Uterus (tissue), 4 donors: ENCODE results near the gene STYXL1. TPM values are rescaled to one million over a fixed set of nuclear protein-coding genes. Genes with fewer than 3 reads are reported as not detected.
A peak's percentile ranks its signal among the peaks of the same experiment; 100 is the strongest.

Source experiments
- DNase-seq, 2 donors: peaks; one replicate each; pipeline ENCODE4 v3.0.0-alpha.2; 2019 to 2020
- H3K27ac ChIP-seq, 2 donors: fragments of 200-600 bp; sonication (generic); 1 replicate in 1 of 2; 2 replicates in 1 of 2; pipeline ENCODE4 v1.5.1; 2016 to 2018
- H3K27me3 ChIP-seq, 2 donors: fragments of 200-600 bp; sonication (generic); one replicate each; pipeline ENCODE4 v1.5.1; 2018 to 2019; ENCODE audit warnings: control low read depth in 1 of 2
- H3K36me3 ChIP-seq, 2 donors: fragments of 200-600 bp; sonication (generic); one replicate each; pipeline ENCODE4 v1.5.1; 2019; ENCODE audit warnings: control low read depth in 1 of 2
- H3K4me1 ChIP-seq, 2 donors: fragments of 200-600 bp; sonication (generic); one replicate each; pipeline ENCODE4 v1.5.1; 2018 to 2019; ENCODE audit warnings: control low read depth in 1 of 2
- H3K4me3 ChIP-seq, 2 donors: fragments of 200-600 bp; sonication (generic); 1 replicate in 1 of 2; 2 replicates in 1 of 2; pipeline ENCODE4 v1.5.1; 2018 to 2019; ENCODE audit warnings: mild to moderate bottlenecking in 1 of 2
- H3K9me3 ChIP-seq, 2 donors: fragments of 200-600 bp; sonication (generic); one replicate each; pipeline ENCODE4 v1.5.1; 2019; ENCODE audit warnings: control low read depth in 1 of 2
- CTCF ChIP-seq, 4 experiments: fragments of 200-600 bp in 2 of 4; fragments of 450-650 bp in 2 of 4; sonication (generic) in 2 of 4; IDR thresholded peaks; one replicate each; pipeline ENCODE4 v1.5.1; 2016 to 2019; ENCODE audit warnings: antibody characterized with exemption in 4 of 4, mild to moderate bottlenecking in 2 of 4, moderate library complexity in 1 of 4
- POLR2A ChIP-seq, 2 donors: fragments of 450-650 bp; IDR thresholded peaks; one replicate each; pipeline ENCODE4 v1.6.1; 2016; ENCODE audit warnings: antibody characterized with exemption in 2 of 2, mild to moderate bottlenecking in 1 of 2, moderate library complexity in 1 of 2
- intact Hi-C: fragments of 100-400 bp; cut with DNase I; formaldehyde crosslinking; loops from one replicate; pipeline ENCODE4 v1.15.1; 2023; ENCODE audit warnings: low total_unique reads
- total RNA-seq, 4 donors: library from RNA; depleted of rRNA in 3 of 4; stranded (reverse); fragments of >200 nt in 3 of 4; gene quantifications; one replicate each; pipeline versions ENCODE4 v1.1.0 to v1.2.4, GENCODE V29; 2014 to 2023
- donor health status: DM: yes; HTN: yes; CAD: no.

Gene STYXL1
- total RNA-seq, 4 donors from 2014 or later: 4.4 to 27.3 (median 14.1) TPM

DNA sequence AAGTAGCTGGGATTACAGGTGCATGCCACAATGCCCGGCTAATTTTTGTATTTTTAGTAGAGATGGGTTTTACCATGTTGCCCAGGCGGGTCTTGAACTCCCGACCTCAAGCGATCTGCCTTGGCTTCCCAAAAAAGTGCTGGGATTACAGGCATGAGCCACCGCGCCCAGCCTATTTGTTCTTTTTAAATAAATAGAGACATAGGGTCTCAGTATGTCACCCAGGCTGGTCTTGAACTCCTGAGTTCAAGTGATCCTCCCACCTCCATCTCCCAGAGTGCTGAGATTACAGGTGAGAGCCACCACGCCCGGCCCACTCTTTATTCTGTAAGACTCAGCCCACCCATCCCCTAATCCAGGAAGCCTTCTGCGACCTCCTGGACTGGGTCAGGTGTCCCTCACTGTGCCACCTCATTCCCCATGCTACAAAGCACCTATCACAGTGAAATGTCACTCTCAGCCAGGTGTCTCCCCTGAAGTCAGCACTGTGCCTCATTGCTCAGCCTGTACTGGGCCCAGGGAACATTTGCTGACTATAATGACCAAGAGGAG lies 56.2 kb downstream of the STYXL1 start:
- H3K27me3 ChIP-seq: no peaks in the 10 kb centered on the region
- H3K9me3 ChIP-seq: no peaks in the 10 kb centered on the region
- no peaks in the 10 kb centered on the region for H3K4me1 ChIP-seq
- DNase-seq: no peak
- H3K4me3 ChIP-seq: no peak overlapping the region
- H3K36me3 ChIP-seq: no peaks in the 10 kb centered on the region
- H3K27ac ChIP-seq: peak overlapping the region in 1 of 2 donors; percentile 87
- TF ChIP-seq CTCF (IDR thresholded peaks at IDR 0.05) (no peak), POLR2A (IDR thresholded peaks at IDR 0.05) (no peak)
- intact Hi-C loops: no loop called here

GRCh38 chr7:75989500-75990388 lies 58.1 kb downstream of the STYXL1 start:
- intact Hi-C loops: no loop called here
- Histone ChIP-seq H3K27ac (peak overlapping the region; percentile 38 to 65), H3K9me3 (no peaks in the 10 kb centered on the region), H3K4me3 (no peak overlapping the region), H3K4me1 (no peaks in the 10 kb centered on the region), H3K36me3 (no peaks in the 10 kb centered on the region), H3K27me3 (no peaks in the 10 kb centered on the region)
- peak in 1 of 2 donors; percentile 35 for DNase-seq
- TF ChIP-seq POLR2A (IDR thresholded peaks at IDR 0.05): no peak
- TF ChIP-seq CTCF (IDR thresholded peaks at IDR 0.05): no peak

DNA sequence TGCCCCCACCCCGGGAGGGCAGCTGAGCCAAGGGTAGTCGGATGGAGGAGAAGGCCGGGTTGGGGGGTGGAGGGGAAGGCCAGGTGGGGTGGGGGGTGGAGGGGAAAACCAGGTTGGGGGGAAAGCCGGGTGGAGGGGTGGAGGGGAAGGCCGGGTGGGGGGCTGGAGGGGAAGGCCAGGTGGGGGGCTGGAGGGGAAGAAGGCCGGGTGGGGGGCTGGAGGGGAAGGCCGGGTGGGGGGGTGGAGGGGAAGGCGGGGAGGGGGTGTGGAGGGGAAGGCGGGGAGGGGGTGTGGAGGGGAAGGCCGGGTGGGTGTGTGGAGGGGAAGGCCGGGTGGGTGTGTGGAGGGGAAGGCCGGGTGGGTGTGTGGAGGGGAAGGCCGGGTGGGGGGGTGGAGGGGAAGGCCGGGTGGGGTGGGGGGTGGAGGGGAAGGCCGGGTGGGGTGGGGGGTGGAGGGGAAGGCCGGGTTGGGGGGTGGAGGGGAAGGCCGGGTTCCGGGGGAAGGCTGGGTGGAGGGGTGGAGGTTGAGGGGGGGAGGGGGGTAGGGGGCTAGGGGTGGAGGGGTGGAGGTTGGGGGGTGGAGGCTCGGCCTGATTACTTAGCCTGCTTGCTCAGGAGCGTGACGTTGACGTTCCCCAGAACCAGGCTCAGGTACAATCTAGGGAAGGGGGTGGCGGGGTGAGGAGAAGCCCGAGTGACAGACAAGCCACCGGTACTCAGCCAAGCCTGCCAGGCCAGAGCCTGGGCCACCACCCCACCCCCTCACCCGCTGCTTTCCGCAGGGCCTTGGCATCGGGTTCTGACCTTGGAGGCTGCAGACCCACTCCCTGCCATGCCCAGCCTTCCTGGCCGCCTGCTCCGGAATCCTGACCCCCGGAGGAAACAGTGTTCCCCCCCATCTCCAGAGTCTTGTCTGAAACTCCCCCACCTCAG lies 59.0 kb downstream of the STYXL1 start:
- intact Hi-C loops: no loop called here
- peak in 1 of 2 donors; percentile 42 for DNase-seq
- H3K4me1 ChIP-seq: no peaks in the 10 kb centered on the region

DNA sequence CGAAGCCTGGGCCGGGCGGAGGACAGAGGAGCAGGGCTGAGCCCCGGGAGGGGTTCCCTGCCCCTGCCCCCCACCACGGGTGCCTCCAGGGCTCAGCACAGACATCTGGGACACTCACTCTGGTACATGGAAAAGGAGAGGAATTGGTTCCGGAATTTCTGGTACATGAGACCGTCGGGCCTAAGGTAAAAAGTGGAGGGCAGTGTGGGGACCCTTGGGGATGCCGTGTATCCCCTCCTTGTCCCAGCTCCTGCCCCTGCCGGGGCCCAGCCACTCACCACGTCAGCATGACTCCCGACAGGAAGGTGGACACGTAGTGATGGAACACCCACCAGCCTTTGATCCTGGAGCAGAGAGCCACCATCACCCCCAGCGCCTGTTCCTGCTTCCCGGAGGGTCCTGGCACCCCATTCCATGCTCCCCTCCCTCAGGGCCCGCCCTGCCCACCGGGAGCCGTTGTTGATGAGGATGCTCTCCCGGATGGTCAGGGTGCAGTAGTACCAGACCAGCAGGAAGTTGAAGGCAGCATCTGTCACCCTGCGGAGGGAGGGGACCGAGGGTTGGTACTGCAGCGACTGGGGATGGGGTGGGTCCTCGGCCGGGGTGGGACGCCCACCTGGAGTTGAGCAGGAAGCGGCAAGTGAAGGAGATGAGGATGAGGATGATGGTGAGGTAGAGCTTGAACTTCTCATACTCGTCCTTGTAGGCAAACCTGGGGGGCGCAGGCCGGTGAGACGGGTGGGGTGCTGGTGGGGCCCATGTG lies 59.8 kb downstream of the STYXL1 start:
- Histone ChIP-seq H3K4me1 (no peaks in the 10 kb centered on the region), H3K27me3 (no peaks in the 10 kb centered on the region), H3K4me3 (no peak overlapping the region), H3K27ac (no peak overlapping the region), H3K9me3 (no peaks in the 10 kb centered on the region), H3K36me3 (no peaks in the 10 kb centered on the region)
- DNase-seq: peak in 1 of 2 donors; percentile 14
- intact Hi-C loops: no loop called here
- no peak for TF ChIP-seq POLR2A (IDR thresholded peaks at IDR 0.05)
- no peak for TF ChIP-seq CTCF (IDR thresholded peaks at IDR 0.05)

More for the DNA sequence above, 59.0 kb downstream of the STYXL1 start:
- TF ChIP-seq POLR2A (IDR thresholded peaks at IDR 0.05) (no peak), CTCF (IDR thresholded peaks at IDR 0.05) (no peak)
- peak overlapping the region; percentile 38 to 65 for H3K27ac ChIP-seq
- no peaks in the 10 kb centered on the region for H3K9me3 ChIP-seq
- no peaks in the 10 kb centered on the region for H3K27me3 ChIP-seq
- no peaks in the 10 kb centered on the region for H3K36me3 ChIP-seq
- no peak overlapping the region for H3K4me3 ChIP-seq
